ENCODE results near the gene THNSL1. TPM values are rescaled to one million over a fixed set of nuclear protein-coding genes. Genes with fewer than 3 reads are reported as not detected.
A peak's percentile ranks its signal among the peaks of the same experiment; 100 is the strongest.
"Not testable (repeated sequence)": the region's sequence is repeated elsewhere in the genome, so short reads cannot be mapped to it uniquely, and the experiment has no call there.

The THNSL1 gene
- total RNA-seq (2014; rRNA removed; shearing (Covaris generic)) = 6.3 and 6.5 TPM in 2 replicates

GRCh38 chr10:25016376-25017153 is at the start of gene THNSL1:
Gene THNSL1, plus strand, starts transcription at chr10:25016612. Its CDS starts 6,612 bp downstream, at chr10:25023224.
- DNase-seq = peak; percentile 99
- no peaks in the 10 kb centered on the region for H3K27me3 ChIP-seq
- no peaks in the 10 kb centered on the region for H3K9me3 ChIP-seq (replicated peaks)
- H3K36me3 ChIP-seq = no peaks in the 10 kb centered on the region
- peak within 1 kb of the TSS; percentile 78 for H3K27ac ChIP-seq
- H3K4me3 ChIP-seq = peak within 1 kb of the TSS; percentile 67
- peaks cover 3% of the 10 kb centered on the region; the same call in 1 of the 2 replicates for H3K4me1 ChIP-seq

- Histone ChIP-seq H3K27me3 (no peaks in the 10 kb centered on the region), H3K4me3 (no peak overlapping the region), H3K4me1 (no peaks in the 10 kb centered on the region), H3K36me3 (no peaks in the 10 kb centered on the region), H3K9me3 (replicated peaks) (no peaks in the 10 kb centered on the region), H3K27ac (no peak overlapping the region)
- DNase-seq = no peak
Observed at GRCh38 chr10:24966962-24967481, 49.4 kb upstream of the THNSL1 start.

DNA sequence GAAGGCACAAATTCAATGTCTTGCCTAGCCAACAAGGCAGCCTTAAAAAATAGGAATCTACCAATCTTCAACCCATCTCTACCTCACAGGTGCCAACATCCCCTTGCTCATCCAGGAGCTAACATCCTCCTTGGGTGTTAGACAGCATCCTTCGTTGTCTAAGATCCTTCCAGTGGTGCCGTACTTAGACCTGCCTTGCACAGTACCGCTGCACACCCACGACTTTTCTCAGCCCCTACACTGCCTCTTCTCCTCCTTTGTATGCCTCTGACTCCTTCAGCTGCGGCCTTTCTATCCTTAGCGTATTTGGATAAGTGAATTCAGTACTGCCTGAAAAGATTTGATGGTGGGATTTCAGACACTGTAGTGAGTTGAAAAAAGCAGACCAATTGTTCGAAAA is 48.1 kb upstream of the THNSL1 start:
- DNase-seq = no peak
- Histone ChIP-seq H3K27ac (no peak overlapping the region), H3K27me3 (no peaks in the 10 kb centered on the region), H3K36me3 (no peaks in the 10 kb centered on the region), H3K4me1 (no peaks in the 10 kb centered on the region), H3K4me3 (no peak overlapping the region), H3K9me3 (replicated peaks) (no peaks in the 10 kb centered on the region)

DNA sequence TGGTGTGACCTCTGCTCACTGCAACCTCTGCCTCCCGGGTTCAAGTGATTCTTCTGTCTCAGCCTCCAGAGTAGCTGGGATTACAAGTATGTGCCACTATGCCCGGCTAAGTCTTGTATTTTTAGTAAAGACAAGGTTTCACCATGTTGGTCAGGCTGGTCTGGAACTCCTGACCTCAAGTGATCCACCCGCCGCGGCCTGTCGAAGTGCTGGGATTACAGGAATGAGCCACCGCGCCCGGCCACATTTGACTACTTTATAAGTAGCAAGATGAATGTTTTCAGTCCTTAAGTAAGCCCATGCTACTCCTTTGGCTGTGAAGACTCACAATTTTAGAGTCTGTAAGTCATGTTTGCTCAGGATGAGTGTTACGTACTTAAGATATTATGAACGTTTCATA is 47.5 kb upstream of the THNSL1 start:
- H3K9me3 ChIP-seq (replicated peaks); H3K4me3 ChIP-seq; H3K27me3 ChIP-seq; H3K36me3 ChIP-seq; DNase-seq; H3K27ac ChIP-seq; H3K4me1 ChIP-seq: not testable (repeated sequence)

DNA sequence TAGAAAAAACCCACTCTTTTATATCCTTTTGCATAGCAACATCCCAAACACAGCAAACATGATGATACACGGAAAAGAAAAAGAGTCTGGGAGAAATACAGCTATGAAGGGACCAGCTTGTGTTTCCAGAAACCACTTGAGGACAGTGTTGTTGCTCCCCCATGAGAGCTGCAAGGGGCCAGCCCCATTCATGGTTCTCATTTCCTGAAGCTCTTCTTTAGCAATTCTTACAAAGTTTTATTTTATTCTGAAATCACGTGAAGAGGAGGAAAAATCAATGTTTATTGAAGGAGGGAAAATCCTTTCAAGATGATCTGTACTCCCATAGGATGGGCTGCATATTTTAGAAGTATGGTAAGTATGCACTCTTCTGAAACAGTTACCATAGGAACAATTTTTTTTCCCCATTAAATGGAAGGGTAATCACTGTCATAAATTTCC is 46.6 kb upstream of the THNSL1 start:
- Histone ChIP-seq H3K9me3 (replicated peaks) (no peaks in the 10 kb centered on the region), H3K4me1 (no peaks in the 10 kb centered on the region), H3K27me3 (no peaks in the 10 kb centered on the region), H3K4me3 (no peak overlapping the region), H3K27ac (no peak overlapping the region), H3K36me3 (no peaks in the 10 kb centered on the region)
- DNase-seq = no peak

DNA sequence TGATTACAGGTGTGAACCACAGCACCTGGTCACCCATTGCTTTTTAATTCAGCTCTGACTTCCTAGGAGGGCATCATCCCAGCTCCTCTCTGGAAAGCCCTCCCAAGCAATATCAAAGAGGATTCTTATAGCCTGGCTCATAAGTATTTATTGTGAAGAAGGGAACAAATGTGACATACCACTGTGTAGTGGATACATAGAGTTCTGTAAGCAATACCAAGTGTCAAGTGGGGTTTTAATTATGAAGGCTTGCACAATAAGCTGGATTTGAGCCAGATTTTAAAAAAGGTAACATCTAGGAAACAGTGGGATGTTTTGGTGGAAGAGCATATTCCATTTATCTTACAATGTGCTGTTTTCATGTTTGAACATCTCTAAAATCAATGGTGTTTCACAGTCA is 45.0 kb upstream of the THNSL1 start:
- no peak for DNase-seq
- Histone ChIP-seq H3K9me3 (replicated peaks) (no peaks in the 10 kb centered on the region), H3K36me3 (no peaks in the 10 kb centered on the region), H3K27me3 (no peaks in the 10 kb centered on the region), H3K4me3 (no peak overlapping the region), H3K4me1 (no peaks in the 10 kb centered on the region), H3K27ac (no peak overlapping the region)

- H3K9me3 ChIP-seq (replicated peaks) = no peaks in the 10 kb centered on the region
- DNase-seq = no peak
- H3K27me3 ChIP-seq = no peaks in the 10 kb centered on the region
- no peak overlapping the region for H3K27ac ChIP-seq
- no peaks in the 10 kb centered on the region for H3K4me1 ChIP-seq
- H3K36me3 ChIP-seq = no peaks in the 10 kb centered on the region
- H3K4me3 ChIP-seq = no peak overlapping the region
Observed at GRCh38 chr10:24973163-24973562, 43.2 kb upstream of the THNSL1 start.

DNA sequence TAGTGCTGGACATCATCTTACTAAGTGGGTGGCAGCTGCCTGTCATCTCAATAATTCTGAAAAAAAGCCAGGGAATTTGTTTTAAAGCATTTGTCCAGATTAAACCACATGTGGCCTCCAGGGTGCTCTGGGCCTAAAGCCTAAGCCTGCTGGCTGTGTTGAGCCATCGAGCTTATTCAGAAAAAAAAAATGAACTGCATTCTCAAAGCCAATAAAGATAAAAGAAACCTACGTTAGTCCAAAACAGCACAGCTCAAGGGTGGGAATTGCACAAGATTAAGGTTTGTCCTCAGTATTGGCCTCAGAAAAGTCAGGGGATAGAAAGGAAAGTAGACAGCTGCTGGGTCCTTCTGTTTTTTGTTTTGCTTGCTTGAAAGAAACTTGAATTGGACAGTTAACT is 41.4 kb upstream of the THNSL1 start:
- no peak overlapping the region for H3K4me3 ChIP-seq
- H3K36me3 ChIP-seq = no peaks in the 10 kb centered on the region
- H3K9me3 ChIP-seq (replicated peaks) = no peaks in the 10 kb centered on the region
- no peak overlapping the region for H3K27ac ChIP-seq
- no peaks in the 10 kb centered on the region for H3K4me1 ChIP-seq
- no peak for DNase-seq
- H3K27me3 ChIP-seq = no peaks in the 10 kb centered on the region

GRCh38 chr10:24979685-24980084 is 36.7 kb upstream of the THNSL1 start:
- no peaks in the 10 kb centered on the region for H3K4me1 ChIP-seq
- no peaks in the 10 kb centered on the region for H3K9me3 ChIP-seq (replicated peaks)
- DNase-seq = no peak
- no peaks in the 10 kb centered on the region; the same call in 1 of the 2 replicates for H3K27me3 ChIP-seq
- H3K27ac ChIP-seq = no peak overlapping the region
- H3K4me3 ChIP-seq = no peak overlapping the region
- no peaks in the 10 kb centered on the region for H3K36me3 ChIP-seq

DNA sequence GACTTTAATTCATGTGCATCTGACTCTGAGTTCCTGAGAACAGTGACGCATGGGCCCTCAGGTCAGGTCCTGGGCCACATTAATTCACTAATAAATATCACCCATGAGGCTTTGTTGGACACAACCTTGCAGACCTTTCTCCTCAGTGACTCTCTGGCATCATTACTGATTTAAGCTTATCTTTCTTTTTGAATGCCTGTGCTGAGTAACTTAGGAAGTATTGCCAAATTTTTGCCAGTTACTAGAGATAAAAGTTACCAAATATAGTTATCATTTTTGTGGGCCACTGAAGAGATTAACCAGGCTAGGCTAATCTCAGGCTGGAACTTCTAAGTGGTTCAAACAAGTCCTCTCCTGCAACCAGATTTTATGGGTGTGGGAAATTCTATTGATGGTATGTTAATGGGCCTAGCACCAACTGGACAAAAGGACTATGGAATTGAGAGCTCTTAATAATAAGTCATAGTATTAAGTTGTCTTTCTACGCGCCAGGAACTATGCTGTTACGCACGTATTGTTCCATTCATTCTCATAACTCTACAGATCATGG is 35.2 kb upstream of the THNSL1 start:
- Histone ChIP-seq H3K36me3 (no peaks in the 10 kb centered on the region), H3K4me3 (no peak overlapping the region), H3K4me1 (no peaks in the 10 kb centered on the region), H3K9me3 (replicated peaks) (no peaks in the 10 kb centered on the region), H3K27ac (no peak overlapping the region), H3K27me3 (peaks cover 6% of the 10 kb centered on the region; the same call in 1 of the 2 replicates)
- no peak for DNase-seq

- Histone ChIP-seq H3K36me3 (no peaks in the 10 kb centered on the region), H3K27ac (no peak overlapping the region), H3K9me3 (replicated peaks) (no peaks in the 10 kb centered on the region), H3K4me3 (no peak overlapping the region), H3K27me3 (peaks cover 6% of the 10 kb centered on the region; the same call in 1 of the 2 replicates), H3K4me1 (no peaks in the 10 kb centered on the region)
- no peak for DNase-seq
Observed at GRCh38 chr10:24982319-24983112, 33.9 kb upstream of the THNSL1 start.

- Histone ChIP-seq H3K4me1 (no peaks in the 10 kb centered on the region), H3K9me3 (replicated peaks) (no peaks in the 10 kb centered on the region), H3K4me3 (no peak overlapping the region), H3K27ac (no peak overlapping the region), H3K36me3 (no peaks in the 10 kb centered on the region), H3K27me3 (peaks cover 6% of the 10 kb centered on the region; the same call in 1 of the 2 replicates)
- DNase-seq = no peak
Observed at GRCh38 chr10:24983130-24983529, 33.3 kb upstream of the THNSL1 start.

GRCh38 chr10:24983946-24984345 is 32.5 kb upstream of the THNSL1 start:
- no peak overlapping the region for H3K27ac ChIP-seq
- no peaks in the 10 kb centered on the region for H3K36me3 ChIP-seq
- no peaks in the 10 kb centered on the region for H3K9me3 ChIP-seq (replicated peaks)
- peaks cover 8% of the 10 kb centered on the region; the same call in 1 of the 2 replicates for H3K27me3 ChIP-seq
- no peak overlapping the region for H3K4me3 ChIP-seq
- no peak for DNase-seq
- H3K4me1 ChIP-seq = no peaks in the 10 kb centered on the region

DNA sequence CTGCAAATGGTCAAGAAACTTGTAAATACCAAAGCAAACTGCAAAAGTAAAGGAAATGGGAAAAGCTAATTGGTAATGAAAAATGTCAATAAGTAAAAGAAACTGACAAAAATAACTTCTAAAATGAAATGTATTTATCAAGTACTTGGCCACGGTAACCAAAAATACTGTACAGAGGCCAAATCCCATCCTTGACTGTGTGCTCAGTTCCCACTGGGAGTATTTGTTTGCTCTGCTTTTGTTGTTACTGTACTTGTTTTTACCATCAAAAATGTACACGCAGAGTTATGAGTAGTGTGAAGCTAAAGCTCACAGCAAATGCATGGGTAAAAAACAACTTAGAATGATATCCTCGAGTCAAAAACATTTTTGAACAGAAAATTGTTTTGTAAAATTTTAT is 31.5 kb upstream of the THNSL1 start:
- H3K27ac ChIP-seq = no peak overlapping the region
- H3K27me3 ChIP-seq = peaks cover 11% of the 10 kb centered on the region; the same call in 1 of the 2 replicates
- DNase-seq = no peak
- no peak overlapping the region for H3K4me3 ChIP-seq
- no peaks in the 10 kb centered on the region for H3K4me1 ChIP-seq
- H3K9me3 ChIP-seq (replicated peaks) = no peaks in the 10 kb centered on the region
- no peaks in the 10 kb centered on the region for H3K36me3 ChIP-seq

All from SJCRH30 (cell line).